ENCODE results near the gene PGPEP1.
A peak's percentile ranks its signal among the peaks of the same experiment; 100 is the strongest.
"Not testable (repeated sequence)": the region's sequence is repeated elsewhere in the genome, so short reads cannot be mapped to it uniquely, and the experiment has no call there.

PGPEP1 gene

DNA sequence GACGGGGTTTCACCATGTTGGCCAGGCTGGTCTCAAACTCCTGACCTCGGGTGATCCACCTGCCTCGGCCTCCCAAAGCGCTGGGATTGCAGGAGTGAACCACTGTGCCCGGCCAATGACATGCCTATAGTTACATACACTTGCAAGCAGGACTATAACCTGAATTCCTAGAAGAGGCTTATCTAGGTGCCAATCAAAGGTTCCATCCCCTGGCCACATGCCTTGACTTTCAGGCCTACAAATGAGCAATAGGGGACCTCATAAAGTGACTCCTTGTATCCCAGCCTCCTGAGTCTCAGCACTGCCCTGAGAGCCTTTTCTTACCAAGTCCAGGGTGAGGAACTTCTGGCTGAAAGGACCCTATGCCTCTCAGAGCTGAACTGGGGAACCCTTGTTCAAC is 13.6 kb upstream of the PGPEP1 start:
- DNase-seq (ENCODE audit: low read depth, low spot score), result no peak
- no peak overlapping the region for H3K4me3 ChIP-seq (ENCODE audit: low read length)

DNA sequence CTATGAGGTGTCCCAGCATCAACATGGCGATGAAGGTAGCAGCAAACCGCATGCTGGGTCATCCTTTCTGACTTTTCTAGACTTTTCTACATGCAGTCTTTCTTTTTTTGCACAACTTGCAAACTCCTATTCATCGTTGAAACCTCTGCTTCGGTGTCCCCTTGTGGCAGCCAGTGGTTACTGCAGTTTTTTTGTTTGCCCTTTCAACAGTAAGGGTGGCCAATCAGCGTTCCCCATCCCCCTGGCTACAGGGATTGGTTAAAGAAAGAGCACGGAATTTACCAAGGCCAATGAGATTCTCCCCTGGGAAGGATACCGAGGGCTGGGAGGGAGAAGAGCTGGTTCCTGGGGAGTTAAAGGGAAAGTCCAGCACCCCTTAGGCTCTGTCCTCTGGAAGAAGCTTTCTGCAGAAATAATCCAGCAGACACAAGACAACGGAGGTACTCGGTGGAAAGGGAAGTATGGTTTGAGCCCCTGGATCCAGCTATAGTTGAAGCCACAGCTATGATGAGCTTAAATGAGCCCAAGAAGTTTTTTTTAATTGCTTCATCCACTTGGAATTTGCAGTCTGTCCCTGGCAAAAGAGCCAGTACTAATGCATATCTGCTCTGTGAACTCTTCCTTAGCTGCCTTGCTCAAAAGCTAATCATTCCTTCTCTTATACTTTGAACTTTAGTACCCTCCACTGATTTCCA is 11.9 kb upstream of the PGPEP1 start:
- peak overlapping the region; percentile 58 for H3K4me3 ChIP-seq (ENCODE audit: low read length)
- DNase-seq (ENCODE audit: low read depth, low spot score), result peak; percentile 97

DNA sequence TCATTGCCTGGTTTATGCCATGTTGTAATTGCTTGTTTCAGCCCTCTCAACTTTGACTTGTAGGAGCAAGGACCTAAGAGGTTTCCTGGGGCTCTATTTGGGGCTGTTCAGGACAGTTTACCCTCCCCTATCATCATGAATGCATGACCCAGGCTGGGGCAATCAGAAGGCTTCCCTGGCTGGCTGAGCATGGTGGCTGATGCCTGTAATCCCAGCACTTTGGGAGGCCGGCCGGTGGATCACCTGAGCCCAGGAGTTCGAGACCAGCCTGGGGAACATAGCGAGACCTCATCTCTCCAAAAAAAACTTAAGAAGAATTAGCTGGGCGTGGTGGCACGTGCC is 11.4 kb upstream of the PGPEP1 start:
- no peak for DNase-seq (ENCODE audit: low read depth, low spot score)
- peak overlapping the region; percentile 58 for H3K4me3 ChIP-seq (ENCODE audit: low read length)

DNA sequence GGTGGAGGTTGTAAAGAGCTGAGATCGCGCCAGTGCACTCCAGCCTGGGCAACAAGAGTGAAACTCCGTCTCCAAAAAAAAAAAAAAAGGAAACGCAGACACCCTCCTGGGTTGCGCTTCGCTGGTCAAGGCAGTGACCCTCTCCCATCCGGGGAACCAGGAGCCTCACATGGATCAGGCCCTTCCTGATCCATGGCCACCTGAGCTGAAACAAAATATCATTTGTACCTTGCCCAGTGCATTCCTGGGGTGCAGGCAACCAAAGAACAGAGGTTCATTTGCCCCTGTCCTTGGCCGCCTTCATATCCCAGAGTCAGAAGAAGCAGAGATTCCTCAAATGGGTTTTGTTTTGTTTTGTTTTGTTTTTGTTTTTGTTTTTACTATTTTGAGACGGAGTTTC is 9.5 kb upstream of the PGPEP1 start:
- no peak overlapping the region for H3K4me3 ChIP-seq (ENCODE audit: low read length)
- no peak for DNase-seq (ENCODE audit: low read depth, low spot score)

DNA sequence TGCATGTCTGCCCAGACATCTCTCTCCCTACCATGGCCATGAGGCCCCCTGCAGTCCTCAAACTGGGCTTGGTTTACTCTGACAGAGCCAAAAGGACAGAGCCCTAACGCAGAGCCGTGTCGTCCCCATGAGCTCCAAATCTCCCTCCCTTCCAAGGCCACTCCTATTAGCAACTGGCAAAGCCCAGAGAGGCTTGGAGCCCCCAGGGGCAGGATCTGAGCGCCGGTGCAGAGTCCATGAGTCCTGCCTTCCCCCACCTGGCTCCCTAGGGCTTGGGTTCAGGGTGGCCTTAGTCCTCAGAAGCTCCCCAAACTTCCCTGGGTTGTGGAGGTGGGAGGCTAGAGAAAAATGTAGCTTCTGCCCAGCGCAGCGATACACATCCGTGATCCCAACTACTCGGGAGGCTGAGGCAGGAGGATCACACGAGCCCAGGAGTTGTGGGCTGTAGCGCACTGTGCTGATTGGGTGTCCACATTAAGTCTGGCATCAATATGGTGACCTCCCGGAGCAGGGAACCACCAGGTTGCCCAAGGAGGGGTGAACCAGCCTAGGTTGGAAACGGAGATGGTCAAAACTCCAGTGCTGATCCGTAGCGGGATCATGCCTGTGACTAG is 7.4 kb upstream of the PGPEP1 start:
- H3K4me3 ChIP-seq (ENCODE audit: low read length), result no peak overlapping the region
- DNase-seq (ENCODE audit: low read depth, low spot score), result no peak

DNA sequence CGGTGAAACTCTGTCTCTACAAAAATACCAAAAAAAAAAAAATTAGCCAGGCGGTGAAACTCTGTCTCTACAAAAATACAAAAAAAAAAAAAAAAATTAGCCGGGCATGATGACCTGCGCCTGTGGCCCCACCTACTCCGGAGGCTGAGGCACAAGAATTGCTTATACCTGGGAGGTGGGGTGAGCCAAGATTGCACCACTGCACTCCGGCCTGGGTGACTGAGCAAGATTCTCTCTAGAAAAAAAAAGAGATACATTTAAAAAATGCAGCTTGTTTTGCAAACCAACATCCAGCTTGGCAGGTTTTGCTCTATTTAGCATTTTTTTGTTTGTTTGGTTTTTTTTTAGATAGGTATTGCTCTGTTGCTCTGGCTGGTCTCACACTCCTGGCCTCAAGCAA is 6.7 kb upstream of the PGPEP1 start:
- no peak for DNase-seq (ENCODE audit: low read depth, low spot score)
- H3K4me3 ChIP-seq (ENCODE audit: low read length), result no peak overlapping the region

DNA sequence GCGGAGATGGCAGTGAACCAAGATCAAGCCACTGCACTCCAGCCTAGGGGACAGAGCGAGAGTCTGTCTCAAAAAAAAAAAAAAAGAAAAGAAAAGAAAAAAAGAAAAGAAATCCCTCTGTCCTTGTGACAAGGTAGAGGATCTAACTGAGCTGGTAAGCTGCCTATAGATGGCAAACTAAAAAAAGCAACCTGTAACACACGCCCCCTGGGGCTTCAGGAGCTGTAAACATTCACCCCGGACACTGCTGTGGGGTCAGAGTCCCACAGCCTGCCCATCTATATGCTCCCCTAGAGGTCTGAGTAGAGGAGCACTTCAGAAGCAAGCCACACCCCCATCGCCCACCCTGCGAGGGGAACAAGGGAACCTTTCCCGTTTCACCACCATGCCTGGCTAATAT is 4.3 kb upstream of the PGPEP1 start:
- no peak overlapping the region for H3K4me3 ChIP-seq (ENCODE audit: low read length)
- DNase-seq (ENCODE audit: low read depth, low spot score), result no peak

DNA sequence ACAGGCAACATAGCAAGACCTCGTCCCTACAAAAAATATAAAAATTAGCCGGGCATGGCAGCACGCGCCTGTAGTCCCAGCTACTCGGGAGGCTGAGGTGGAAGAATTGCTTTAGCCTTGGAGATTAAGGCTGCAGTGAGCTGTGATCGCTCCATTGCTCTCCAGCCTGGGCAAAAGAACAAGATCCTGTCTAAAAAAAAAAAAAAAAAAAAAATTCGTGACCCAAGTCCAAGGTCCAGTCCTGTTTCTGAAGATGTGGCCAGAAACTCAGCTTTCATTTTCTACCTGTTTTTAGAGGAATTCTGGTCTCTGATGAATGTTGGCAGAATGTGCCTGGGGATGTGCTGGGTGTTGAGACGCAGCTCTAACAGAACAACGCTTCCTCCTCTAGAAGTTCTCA is 1.9 kb upstream of the PGPEP1 start:
- no peak overlapping the region for H3K4me3 ChIP-seq (ENCODE audit: low read length)
- DNase-seq (ENCODE audit: low read depth, low spot score), result no peak

DNA sequence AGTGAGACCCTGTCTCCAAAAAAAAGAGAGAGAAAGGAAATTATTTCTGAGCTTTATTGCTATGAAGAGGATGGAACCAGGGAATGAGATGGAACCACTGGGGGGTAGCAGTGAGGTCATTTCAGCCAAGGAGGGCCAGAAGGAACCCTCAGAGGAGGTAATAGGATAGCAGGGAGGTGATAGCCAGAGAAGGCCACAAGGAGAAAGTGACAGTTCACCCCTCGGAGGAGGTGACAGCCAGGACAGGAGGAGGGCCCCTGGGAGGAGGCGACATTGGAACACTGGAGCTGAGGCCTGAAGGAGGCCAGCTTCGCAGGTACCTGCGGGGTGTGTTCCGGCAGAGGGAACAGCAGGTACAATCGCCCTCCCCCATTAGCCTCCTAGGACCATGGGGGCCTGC is 675 bp upstream of the PGPEP1 start:
- H3K4me3 ChIP-seq (ENCODE audit: low read length), result peak overlapping the region; percentile 81
- DNase-seq (ENCODE audit: low read depth, low spot score), result no peak

DNA sequence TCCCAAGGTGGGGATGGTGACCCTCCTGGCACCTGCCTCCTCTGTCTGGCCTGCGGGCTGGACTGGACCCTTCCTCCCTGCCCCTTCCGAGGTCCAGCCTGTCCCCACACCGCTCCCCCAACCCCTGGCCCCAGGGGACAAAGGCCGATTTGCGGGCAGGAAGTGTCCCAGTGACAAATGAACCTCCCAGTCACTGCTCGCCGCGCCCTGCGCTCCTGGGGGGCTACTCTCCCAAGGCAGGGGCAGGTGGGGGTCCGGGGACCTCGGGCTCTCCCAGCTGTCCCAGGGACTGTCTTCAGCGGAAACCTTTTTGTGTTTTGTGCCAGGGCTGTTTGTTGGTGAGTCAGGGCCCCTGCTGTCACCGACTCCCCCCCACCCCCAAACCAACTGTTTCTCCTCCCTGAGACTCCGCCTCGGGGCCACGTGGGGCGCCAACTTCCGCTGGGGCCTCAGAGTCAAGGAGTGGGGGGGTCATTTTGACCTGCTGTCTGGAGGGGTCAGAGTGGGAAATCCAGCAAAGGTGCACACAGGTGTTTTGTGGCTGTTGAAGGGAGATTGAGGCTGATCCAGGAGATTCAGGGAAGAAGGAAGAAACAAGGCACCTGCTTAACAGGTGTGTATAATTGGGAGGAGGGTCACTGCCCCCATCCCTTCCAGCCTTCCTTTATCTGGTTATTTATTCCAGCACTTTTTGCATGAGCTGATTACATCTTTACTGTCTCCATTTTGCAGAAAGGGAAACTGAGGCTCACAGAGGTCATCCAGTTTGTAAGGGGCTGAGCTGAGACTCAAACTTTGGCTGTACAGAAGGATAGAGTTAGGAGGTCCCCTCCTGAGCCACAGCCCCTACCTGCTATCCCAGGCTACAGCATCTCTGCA is 831 bp downstream of the PGPEP1 start:
- H3K4me3 ChIP-seq (ENCODE audit: low read length), result peak overlapping the region; percentile 81
- DNase-seq (ENCODE audit: low read depth, low spot score), result peak; percentile 44

DNA sequence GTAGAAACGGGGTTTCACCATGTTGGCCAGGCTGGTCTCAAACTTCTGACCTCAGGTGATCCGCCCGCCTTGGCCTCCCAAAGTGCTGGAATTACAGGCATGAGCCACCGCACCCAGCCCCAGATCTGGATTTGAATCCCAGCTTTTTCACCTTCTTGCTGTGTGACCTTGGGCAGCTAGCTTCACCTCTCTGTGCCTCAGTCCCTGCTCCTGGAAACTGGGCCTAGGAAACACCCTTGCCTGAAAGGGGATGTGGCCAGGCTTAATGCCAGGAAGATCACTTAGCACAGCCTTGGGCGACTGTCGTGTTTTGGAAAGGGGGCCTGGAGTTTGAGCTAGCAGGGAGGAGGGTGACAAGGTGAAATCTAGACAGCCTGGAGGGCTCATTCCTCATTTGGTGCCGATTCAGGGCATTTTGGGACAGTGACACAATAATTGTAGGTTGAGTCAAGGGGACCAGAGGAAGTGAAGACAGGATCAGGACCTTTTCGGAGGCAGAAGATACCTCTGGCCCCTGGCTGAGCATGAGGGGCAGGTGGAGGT is 1.8 kb downstream of the PGPEP1 start:
- DNase-seq (ENCODE audit: low read depth, low spot score), result no peak
- H3K4me3 ChIP-seq (ENCODE audit: low read length), result no peak overlapping the region

DNA sequence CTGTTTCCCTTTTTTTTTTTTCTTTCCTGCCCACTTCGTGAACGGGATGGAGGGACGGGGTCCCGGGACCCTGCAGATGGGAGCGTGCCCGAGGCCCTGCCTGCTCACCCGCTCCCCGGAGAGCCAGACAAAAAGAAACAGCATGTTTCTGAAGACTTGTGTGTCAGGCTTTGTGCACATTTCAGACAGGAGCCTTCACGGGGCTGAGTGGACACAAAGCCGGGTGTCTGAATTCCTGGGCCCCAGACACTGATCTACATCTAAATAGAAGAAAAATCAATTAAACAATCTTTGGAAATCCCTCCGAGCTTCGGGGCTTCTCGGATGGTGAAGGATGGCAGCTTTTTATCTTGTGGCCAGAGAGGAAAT is 4.2 kb downstream of the PGPEP1 start:
- no peak overlapping the region for H3K4me3 ChIP-seq (ENCODE audit: low read length)
- DNase-seq (ENCODE audit: low read depth, low spot score), result no peak

DNA sequence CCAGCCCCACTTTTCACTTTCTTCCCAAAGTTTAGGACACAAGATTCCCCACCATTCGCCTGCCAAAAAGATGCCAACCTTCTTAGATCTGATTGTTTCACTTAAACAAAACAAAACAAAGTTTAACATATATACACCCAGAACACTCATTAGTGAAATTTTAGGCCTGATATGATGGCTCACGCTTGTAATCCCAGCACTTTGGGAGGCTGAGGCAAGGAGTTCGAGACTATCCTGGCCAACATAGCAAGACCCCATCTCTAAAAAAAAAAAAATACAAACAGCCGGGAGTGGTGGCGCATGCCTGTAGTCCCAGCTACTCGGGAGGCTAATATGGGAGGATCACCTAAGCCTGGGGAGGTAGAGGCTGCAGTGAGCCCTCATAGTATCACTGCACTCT is 4.9 kb downstream of the PGPEP1 start:
- no peak overlapping the region for H3K4me3 ChIP-seq (ENCODE audit: low read length)
- DNase-seq (ENCODE audit: low read depth, low spot score), result no peak

DNA sequence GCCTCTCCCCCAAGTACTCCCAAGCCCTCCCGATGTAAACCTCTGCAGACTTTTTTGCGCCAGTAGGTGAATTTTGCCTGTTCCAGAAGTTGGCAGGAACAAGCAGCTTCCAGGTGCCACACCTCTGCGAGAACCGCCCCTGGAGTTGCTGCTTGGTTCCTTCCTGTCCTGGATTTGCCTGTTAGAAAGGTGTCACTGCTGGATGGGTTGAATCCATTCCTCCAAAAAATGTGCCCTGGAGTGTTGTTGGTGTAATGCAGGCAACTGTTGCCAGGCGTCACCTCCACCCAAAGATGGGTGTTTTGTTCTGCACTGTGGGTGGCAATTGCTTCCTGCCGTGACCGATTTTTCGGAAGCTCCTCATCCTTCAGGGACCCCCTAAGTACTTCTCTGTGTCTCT is 5.7 kb downstream of the PGPEP1 start:
- no peak overlapping the region for H3K4me3 ChIP-seq (ENCODE audit: low read length)
- no peak for DNase-seq (ENCODE audit: low read depth, low spot score)

DNA sequence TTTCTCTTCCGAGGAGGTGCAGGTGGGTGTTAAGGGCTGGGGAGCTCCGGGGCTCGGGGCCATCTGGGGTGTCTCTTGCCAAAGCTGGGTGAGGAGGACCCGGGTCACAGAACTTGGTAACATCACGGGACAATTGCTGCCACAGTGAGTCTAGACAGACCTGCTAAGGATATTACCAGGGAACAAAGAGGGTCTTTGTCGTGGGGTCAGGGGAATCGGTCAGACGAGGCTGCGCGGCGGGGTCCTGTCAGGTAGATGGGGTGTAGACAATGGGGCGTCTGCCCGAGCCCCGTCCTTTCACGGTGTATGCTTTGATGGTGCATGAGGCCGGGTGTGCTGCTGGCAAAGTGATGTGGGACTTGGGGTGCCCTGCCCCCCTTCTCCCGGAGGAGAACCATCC is 7.8 kb downstream of the PGPEP1 start:
- no peak overlapping the region for H3K4me3 ChIP-seq (ENCODE audit: low read length)
- no peak for DNase-seq (ENCODE audit: low read depth, low spot score)

DNA sequence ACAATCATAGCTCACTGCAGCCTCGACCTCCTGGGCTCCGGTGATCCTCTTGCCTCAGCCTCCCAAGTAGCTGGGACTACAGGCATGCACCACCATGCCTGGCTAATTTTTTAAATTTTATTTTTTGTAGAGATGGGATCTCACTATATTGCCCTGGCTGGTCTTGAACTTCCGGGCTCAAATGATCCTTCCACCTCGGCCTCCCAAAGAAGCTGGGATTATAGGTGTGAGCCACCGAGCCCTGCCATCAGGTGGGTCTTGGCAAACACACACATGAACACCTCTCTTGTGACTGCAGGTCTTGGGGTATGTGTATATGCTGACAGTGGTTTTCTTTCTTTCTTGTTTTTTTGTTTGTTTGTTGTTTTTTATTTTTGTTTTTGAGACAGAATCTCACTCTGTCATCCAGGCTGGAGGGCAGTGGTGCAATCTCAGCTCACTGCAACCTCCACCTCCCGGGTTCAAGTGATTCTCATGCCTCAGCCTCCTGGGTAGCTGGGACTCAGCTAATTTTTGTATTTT is 8.5 kb downstream of the PGPEP1 start:
- DNase-seq (ENCODE audit: low read depth, low spot score); H3K4me3 ChIP-seq (ENCODE audit: low read length): not testable (repeated sequence)

DNA sequence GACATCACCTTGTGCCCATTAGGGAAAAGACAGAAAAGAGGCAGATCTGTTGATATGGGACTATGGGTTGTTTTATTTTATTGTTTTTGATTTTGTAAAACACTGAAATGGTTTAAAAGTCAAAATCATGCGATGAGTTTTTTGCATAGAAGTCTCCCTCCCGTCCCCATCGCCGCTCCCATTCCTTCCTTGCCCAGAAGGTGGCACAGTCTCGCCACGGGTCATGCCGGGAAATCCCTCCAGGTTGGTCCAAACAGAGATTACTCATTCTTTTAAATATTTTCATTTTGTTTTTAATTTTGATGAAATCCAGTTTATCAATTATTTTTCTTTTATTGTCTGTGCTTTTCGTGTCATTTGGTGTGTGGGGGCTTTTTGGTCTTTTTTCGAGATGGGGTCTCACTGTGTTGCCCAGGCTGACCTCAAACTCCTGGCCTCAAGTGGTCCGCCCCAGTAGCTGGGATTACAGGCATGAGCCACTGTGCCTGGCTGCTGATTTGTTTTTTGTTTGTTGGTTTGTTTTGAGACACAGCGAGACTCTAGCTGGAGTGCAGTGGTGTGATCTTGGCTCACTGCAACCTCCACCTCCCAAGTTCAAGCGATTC is 9.2 kb downstream of the PGPEP1 start:
- no peak overlapping the region for H3K4me3 ChIP-seq (ENCODE audit: low read length)
- DNase-seq (ENCODE audit: low read depth, low spot score), result no peak

DNA sequence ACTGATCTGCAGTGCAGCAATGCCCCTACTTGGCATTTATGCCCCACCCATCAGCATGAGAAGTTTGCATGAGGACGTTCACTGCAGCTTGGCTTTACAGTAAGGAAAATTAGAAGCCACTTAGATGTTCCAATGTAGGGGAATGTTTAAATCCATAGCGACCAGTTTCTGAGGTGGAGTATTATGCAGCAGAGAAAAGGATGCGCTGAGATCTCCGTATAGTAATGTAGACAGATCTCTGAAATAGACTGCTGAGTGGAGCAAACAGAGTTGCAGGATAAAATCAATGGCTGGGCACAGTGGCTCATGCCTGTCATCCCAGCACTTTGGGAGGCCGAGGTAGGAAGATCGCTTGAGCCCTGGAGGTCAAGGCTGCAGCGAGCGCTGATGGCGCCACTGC is 10.1 kb downstream of the PGPEP1 start:
- H3K4me3 ChIP-seq (ENCODE audit: low read length), result no peak overlapping the region

DNA sequence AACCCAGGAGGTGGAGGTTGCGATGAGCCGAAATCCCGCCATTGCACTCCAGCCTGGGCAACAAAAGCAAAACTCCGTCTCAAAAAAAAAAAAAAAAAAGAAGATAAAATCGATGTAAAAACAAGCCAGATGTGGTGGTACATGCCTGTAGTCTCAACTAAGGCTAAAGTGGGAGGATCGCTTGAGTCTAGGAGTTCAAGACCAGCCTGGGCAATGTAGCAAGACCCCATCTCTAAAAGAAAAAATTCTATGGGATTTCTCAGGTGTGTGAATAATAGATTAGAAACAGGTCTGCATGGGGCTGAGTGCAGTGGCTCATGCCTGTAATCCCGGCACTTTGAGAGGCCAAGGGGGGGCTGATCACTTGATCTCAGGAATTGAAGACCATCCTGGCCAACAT is 11.1 kb downstream of the PGPEP1 start:
- H3K4me3 ChIP-seq (ENCODE audit: low read length), result no peak overlapping the region

More for the DNA sequence above, 10.1 kb downstream of the PGPEP1 start:
- no peak for DNase-seq (ENCODE audit: low read depth, low spot score)

More for the DNA sequence above, 11.1 kb downstream of the PGPEP1 start:
- DNase-seq (ENCODE audit: low read depth, low spot score), result no peak

Measured in Jurkat, Clone E6-1 (cell line).